Uterus (tissue), 4 donors: Measurements from ENCODE around the gene S100Z. TPM values are rescaled to one million over a fixed set of nuclear protein-coding genes. Genes with fewer than 3 reads are reported as not detected.

Experiments
- DNase-seq, 2 donors: peaks; one replicate each; pipeline ENCODE4 v3.0.0-alpha.2; 2019 to 2020
- H3K27ac ChIP-seq, 2 donors: fragments of 200-600 bp; sonication (generic); 1 replicate in 1 of 2; 2 replicates in 1 of 2; pipeline ENCODE4 v1.5.1; 2016 to 2018
- H3K27me3 ChIP-seq, 2 donors: fragments of 200-600 bp; sonication (generic); one replicate each; pipeline ENCODE4 v1.5.1; 2018 to 2019; ENCODE audit warnings: control low read depth in 1 of 2
- H3K36me3 ChIP-seq, 2 donors: fragments of 200-600 bp; sonication (generic); one replicate each; pipeline ENCODE4 v1.5.1; 2019; ENCODE audit warnings: control low read depth in 1 of 2
- H3K4me1 ChIP-seq, 2 donors: fragments of 200-600 bp; sonication (generic); one replicate each; pipeline ENCODE4 v1.5.1; 2018 to 2019; ENCODE audit warnings: control low read depth in 1 of 2
- H3K4me3 ChIP-seq, 2 donors: fragments of 200-600 bp; sonication (generic); 1 replicate in 1 of 2; 2 replicates in 1 of 2; pipeline ENCODE4 v1.5.1; 2018 to 2019; ENCODE audit warnings: mild to moderate bottlenecking in 1 of 2
- H3K9me3 ChIP-seq, 2 donors: fragments of 200-600 bp; sonication (generic); one replicate each; pipeline ENCODE4 v1.5.1; 2019; ENCODE audit warnings: control low read depth in 1 of 2
- CTCF ChIP-seq, 4 experiments: fragments of 200-600 bp in 2 of 4; fragments of 450-650 bp in 2 of 4; sonication (generic) in 2 of 4; IDR thresholded peaks; one replicate each; pipeline ENCODE4 v1.5.1; 2016 to 2019; ENCODE audit warnings: antibody characterized with exemption in 4 of 4, mild to moderate bottlenecking in 2 of 4, moderate library complexity in 1 of 4
- POLR2A ChIP-seq, 2 donors: fragments of 450-650 bp; IDR thresholded peaks; one replicate each; pipeline ENCODE4 v1.6.1; 2016; ENCODE audit warnings: antibody characterized with exemption in 2 of 2, mild to moderate bottlenecking in 1 of 2, moderate library complexity in 1 of 2
- intact Hi-C: fragments of 100-400 bp; cut with DNase I; formaldehyde crosslinking; loops from one replicate; pipeline ENCODE4 v1.15.1; 2023; ENCODE audit warnings: low total_unique reads
- total RNA-seq, 4 donors: library from RNA; depleted of rRNA in 3 of 4; stranded (reverse); fragments of >200 nt in 3 of 4; gene quantifications; one replicate each; pipeline versions ENCODE4 v1.1.0 to v1.2.4, GENCODE V29; 2014 to 2023
- donor health status: DM: yes; HTN: yes; CAD: no.

S100Z gene
- under 1 TPM in 1 of 4 donors, not detected in 3; 0.35 TPM for total RNA-seq

GRCh38 chr5:76849419-76850291, at the start of gene S100Z:
TSS of gene S100Z (plus strand) at chr5:76850014. CDS start at chr5:76875360, 25,346 bp downstream.
- Histone ChIP-seq H3K4me1 (no peaks in the 10 kb centered on the region), H3K27ac (no peak within 1 kb of the TSS), H3K27me3 (no peaks in the 10 kb centered on the region), H3K36me3 (no peaks in the 10 kb centered on the region), H3K4me3 (no peak within 1 kb of the TSS), H3K9me3 (no peaks in the 10 kb centered on the region)
- no peak for DNase-seq
- no peak for TF ChIP-seq CTCF (IDR thresholded peaks at IDR 0.05)
- TF ChIP-seq POLR2A (IDR thresholded peaks at IDR 0.05): no peak
- intact Hi-C loops: no loop called here

GRCh38 chr5:76800579-76800978, 49.2 kb upstream of the S100Z start:
- Histone ChIP-seq H3K9me3 (no peaks in the 10 kb centered on the region), H3K4me1 (no peaks in the 10 kb centered on the region), H3K27me3 (no peaks in the 10 kb centered on the region), H3K4me3 (no peak overlapping the region), H3K27ac (no peak overlapping the region), H3K36me3 (no peaks in the 10 kb centered on the region)
- intact Hi-C loops: no loop called here
- no peak for DNase-seq
- no peak for TF ChIP-seq CTCF (IDR thresholded peaks at IDR 0.05)
- no peak for TF ChIP-seq POLR2A (IDR thresholded peaks at IDR 0.05)

DNA sequence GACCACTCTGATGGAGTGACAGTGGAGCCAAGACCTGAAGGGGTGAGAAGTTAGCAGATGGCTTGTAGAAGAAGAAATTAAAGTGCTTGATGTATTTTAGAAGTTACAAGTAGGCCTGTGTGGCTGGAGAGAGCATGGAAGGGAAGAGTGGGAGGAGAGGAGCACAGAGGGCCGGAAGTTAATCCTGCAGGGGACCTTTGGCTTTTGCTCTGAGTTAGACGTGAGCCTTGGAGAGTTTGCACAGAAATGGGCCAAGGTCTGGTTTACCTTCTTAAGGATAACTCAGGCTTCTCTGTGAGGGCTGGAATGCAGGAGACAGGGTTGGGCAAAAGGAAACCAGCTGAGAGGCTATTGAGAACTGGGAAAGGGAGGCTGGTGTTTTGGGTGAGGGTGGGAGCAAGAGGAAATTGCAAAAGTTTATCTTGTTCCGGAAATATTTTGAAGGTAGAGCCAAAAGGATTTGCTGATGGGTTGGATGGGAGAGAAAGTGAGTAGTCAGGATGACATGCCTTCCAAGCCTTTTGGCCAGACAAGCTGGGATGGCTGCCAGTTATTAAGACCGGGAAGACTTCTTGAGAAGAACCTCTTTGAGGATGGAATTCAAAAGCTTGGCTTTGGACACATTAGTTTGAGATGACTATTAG, 48.5 kb upstream of the S100Z start:
- Histone ChIP-seq H3K27ac (no peak overlapping the region), H3K9me3 (no peaks in the 10 kb centered on the region), H3K4me3 (no peak overlapping the region), H3K36me3 (no peaks in the 10 kb centered on the region), H3K27me3 (no peaks in the 10 kb centered on the region), H3K4me1 (no peaks in the 10 kb centered on the region)
- intact Hi-C loops: no loop called here
- DNase-seq: no peak
- no peak for TF ChIP-seq CTCF (IDR thresholded peaks at IDR 0.05)
- TF ChIP-seq POLR2A (IDR thresholded peaks at IDR 0.05): no peak

GRCh38 chr5:76801803-76802195, 48.0 kb upstream of the S100Z start:
- Histone ChIP-seq H3K4me1 (no peaks in the 10 kb centered on the region), H3K9me3 (no peaks in the 10 kb centered on the region), H3K27me3 (no peaks in the 10 kb centered on the region), H3K4me3 (no peak overlapping the region), H3K27ac (no peak overlapping the region), H3K36me3 (no peaks in the 10 kb centered on the region)
- no peak for DNase-seq
- TF ChIP-seq POLR2A (IDR thresholded peaks at IDR 0.05) (no peak), CTCF (IDR thresholded peaks at IDR 0.05) (no peak)
- intact Hi-C loops: no loop called here

DNA sequence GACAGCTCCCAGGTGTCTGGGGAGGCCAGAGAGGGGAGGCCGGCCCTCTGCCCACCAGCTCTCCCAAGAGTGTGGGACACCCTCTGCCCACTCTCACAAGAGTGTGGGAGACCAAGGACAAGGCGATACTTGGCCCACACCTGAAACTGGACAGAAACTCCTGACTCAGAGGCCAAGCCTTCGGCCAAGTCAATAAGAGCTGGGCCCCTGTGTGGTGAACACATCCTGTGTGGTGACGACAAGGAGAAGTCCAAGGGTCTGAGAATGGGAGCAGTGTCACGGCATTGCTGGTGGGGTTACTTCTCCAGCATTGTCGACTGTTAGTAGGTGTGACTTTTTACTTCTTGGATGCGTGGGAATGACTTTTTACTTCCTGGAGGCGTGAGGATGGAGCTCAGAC, 45.5 kb upstream of the S100Z start:
- DNase-seq: no peak
- no peak overlapping the region for H3K27ac ChIP-seq
- no peak overlapping the region for H3K4me3 ChIP-seq
- intact Hi-C loops: no loop called here
- no peaks in the 10 kb centered on the region for H3K9me3 ChIP-seq
- TF ChIP-seq POLR2A (IDR thresholded peaks at IDR 0.05) (no peak), CTCF (IDR thresholded peaks at IDR 0.05) (no peak)
- H3K27me3 ChIP-seq: no peaks in the 10 kb centered on the region
- H3K36me3 ChIP-seq: no peaks in the 10 kb centered on the region
- H3K4me1 ChIP-seq: no peaks in the 10 kb centered on the region
